ENCODE data around the gene ITIH4.
A peak's percentile ranks its signal among the peaks of the same experiment; 100 is the strongest.

DNA sequence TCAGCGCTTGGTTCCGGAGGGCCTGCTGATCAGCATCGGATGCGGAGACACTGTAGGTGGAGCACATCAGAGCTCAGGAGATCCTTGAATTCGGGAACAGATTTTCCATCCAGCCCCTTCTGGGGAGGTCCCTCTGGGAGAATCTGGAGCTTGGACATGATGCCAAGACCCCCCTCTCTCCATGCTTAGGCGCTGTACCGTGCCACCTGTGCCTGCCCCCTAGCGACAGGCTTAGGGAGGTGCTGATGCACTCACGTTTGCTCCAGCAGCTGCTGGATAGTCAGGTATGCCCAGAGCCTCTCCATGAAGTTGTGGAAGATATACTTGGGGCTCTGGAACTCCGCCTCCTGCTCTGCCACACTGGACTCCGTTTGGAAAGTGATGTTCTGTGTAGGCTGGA, 9.7 kb downstream of the ITIH4 start:
- TF ChIP-seq, protein P1, sequence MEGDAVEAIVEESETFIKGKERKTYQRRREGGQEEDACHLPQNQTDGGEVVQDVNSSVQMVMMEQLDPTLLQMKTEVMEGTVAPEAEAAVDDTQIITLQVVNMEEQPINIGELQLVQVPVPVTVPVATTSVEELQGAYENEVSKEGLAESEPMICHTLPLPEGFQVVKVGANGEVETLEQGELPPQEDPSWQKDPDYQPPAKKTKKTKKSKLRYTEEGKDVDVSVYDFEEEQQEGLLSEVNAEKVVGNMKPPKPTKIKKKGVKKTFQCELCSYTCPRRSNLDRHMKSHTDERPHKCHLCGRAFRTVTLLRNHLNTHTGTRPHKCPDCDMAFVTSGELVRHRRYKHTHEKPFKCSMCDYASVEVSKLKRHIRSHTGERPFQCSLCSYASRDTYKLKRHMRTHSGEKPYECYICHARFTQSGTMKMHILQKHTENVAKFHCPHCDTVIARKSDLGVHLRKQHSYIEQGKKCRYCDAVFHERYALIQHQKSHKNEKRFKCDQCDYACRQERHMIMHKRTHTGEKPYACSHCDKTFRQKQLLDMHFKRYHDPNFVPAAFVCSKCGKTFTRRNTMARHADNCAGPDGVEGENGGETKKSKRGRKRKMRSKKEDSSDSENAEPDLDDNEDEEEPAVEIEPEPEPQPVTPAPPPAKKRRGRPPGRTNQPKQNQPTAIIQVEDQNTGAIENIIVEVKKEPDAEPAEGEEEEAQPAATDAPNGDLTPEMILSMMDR (IDR thresholded peaks at IDR 0.05), result peak; percentile 62
- TF ChIP-seq EZH2 (IDR thresholded peaks at IDR 0.05; ENCODE audit: borderline replicate concordance, insufficient read depth, low read depth, low read length, poor library complexity, severe bottlenecking), result no peak

Data from B cell (primary cell).